Vagina (tissue), 2 donors: ENCODE results near the gene PLA2G2D.

Experiments used
- POLR2A ChIP-seq, 2 donors: fragments of 450-650 bp; IDR thresholded peaks; one replicate each; pipeline ENCODE4 v1.6.1; 2017; ENCODE audit warnings: antibody characterized with exemption in 2 of 2, mild to moderate bottlenecking in 2 of 2, moderate library complexity in 2 of 2
- TF ChIP-seq, protein P1 (sequence below), 3 experiments: fragments of 450-650 bp in 2 of 3; fragments of 200-600 bp in 1 of 3; sonication (generic) in 1 of 3; IDR thresholded peaks; one replicate each; pipeline ENCODE4 v1.5.1; 2017 to 2019; ENCODE audit warnings: antibody characterized with exemption in 3 of 3, mild to moderate bottlenecking in 2 of 3, moderate library complexity in 2 of 3

- TF ChIP-seq POLR2A (IDR thresholded peaks at IDR 0.05) = no peak
- TF ChIP-seq, protein P1, sequence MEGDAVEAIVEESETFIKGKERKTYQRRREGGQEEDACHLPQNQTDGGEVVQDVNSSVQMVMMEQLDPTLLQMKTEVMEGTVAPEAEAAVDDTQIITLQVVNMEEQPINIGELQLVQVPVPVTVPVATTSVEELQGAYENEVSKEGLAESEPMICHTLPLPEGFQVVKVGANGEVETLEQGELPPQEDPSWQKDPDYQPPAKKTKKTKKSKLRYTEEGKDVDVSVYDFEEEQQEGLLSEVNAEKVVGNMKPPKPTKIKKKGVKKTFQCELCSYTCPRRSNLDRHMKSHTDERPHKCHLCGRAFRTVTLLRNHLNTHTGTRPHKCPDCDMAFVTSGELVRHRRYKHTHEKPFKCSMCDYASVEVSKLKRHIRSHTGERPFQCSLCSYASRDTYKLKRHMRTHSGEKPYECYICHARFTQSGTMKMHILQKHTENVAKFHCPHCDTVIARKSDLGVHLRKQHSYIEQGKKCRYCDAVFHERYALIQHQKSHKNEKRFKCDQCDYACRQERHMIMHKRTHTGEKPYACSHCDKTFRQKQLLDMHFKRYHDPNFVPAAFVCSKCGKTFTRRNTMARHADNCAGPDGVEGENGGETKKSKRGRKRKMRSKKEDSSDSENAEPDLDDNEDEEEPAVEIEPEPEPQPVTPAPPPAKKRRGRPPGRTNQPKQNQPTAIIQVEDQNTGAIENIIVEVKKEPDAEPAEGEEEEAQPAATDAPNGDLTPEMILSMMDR (IDR thresholded peaks at IDR 0.05) = no peak
These were observed 26.0 kb downstream of the PLA2G2D start for GRCh38 chr1:20093303-20093702.
